HG02623 (cell line): ENCODE data around the gene CDC20B.
"Not testable (repeated sequence)": the region's sequence is repeated elsewhere in the genome, so short reads cannot be mapped to it uniquely, and the experiment has no call there.

Source experiments
- ATAC-seq: cut with Tn5 transposase; IDR thresholded peaks from one replicate; pipeline ENCODE4 v1.9.1; 2021; ENCODE audit warnings: moderate library complexity; ENCODE audit not compliant: unreplicated experiment

The CDC20B gene

GRCh38 chr5:55104946-55105701 lies 67.9 kb downstream of the CDC20B start:
- no peak for ATAC-seq

DNA sequence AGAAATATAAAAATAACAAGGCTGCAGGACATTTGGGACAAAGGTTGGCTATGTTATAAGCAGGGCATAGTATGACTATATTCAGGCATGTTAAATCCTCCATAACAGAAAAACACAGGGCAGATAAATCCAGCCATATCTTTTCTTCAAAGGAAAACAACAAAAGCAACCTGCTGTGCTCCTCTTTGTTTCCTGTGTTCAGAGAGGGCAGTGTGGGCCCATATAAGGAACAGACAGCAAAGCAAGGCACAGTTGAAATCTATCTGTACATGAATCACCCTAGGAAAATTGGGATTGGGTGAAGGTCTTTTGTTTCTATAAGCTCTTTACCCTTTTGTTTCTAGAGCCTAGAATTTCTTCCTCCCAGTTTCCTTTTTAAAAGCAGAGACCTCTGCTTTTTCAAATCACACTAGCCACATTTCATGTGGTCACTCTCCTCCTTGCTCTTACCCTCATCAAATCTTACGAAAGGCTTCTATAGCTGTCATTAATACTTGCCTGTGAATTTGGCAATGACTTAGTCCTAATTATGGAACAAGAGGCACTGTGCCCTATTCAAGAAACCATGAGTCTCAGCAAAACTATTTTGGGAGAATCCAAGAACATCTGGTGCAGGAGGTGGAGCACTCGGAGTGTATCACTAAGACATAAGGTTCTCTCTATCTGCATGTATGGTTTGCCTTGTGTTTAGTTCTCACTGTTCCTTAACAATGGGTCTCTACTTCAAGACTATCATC lies 68.8 kb downstream of the CDC20B start:
- no peak for ATAC-seq

GRCh38 chr5:55102348-55102747 lies 70.6 kb downstream of the CDC20B start, which contains the start of gene GZMA:
Gene GZMA, plus strand, starts transcription at chr5:55102646. Its CDS starts 37 bp downstream, at chr5:55102683.
- ATAC-seq, result no peak

DNA sequence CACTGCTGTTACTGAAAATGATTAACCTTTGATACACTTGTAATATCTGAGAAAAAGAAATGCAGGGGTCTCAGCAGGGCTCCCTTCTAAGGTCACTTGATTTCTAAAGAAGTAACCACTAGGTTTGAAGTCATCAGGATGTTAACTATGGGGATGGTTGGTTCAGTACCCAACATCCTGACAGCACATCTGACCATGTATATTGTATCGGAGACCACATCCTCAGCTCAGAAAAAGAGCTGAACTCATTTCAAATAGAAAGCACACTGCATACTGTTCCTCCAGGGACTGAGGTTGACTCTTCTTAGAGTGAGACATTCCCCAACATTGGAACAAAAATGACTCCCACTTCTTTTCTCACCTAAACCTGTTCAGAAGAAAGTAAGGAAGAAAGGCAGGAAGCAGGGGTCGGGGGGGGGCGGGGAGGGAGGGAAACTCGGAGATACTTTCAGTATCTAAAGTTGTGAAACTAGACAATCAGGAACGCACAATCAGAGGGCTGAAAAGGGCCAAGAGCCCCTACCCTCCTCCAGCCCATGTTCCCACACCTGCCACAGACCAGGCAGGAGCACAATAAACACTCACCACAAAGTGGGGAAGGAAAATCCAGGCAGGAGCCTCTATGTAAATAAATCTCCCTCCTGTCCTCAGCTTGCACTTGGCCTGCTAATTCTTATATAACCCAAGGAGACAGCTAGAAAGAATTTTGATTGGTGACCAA lies 71.3 kb downstream of the CDC20B start:
- ATAC-seq, result no peak

GRCh38 chr5:55101148-55101547 lies 71.8 kb downstream of the CDC20B start:
- not testable (repeated sequence) for ATAC-seq

GRCh38 chr5:55096861-55097260 lies 76.1 kb downstream of the CDC20B start:
- ATAC-seq, result no peak

- no peak for ATAC-seq
Measured at GRCh38 chr5:55096182-55096581, 76.8 kb downstream of the CDC20B start.

GRCh38 chr5:55091011-55091410 lies 82.0 kb downstream of the CDC20B start:
- not testable (repeated sequence) for ATAC-seq

DNA sequence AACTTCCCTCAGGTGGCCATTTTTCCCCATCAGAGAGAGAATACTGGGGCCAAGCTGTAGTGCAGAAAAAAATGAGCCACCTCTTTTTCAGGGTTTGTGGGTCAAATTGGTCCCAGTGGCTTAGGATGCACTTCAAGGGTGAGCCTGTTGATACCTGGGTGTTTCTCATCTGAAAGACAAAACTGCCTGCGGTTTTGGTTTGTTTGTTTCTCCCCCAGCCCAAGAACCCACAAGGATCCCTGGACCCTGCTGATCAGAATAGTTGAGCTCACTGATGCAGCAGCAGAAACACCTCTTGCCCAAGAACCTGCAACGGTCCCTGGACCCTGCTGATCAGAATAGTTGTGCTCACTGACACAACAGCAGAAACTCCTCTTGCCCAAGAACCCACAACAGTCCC lies 83.7 kb downstream of the CDC20B start:
- ATAC-seq, result not testable (repeated sequence)

- no peak for ATAC-seq
Measured at GRCh38 chr5:55081541-55081940, 91.4 kb downstream of the CDC20B start.

DNA sequence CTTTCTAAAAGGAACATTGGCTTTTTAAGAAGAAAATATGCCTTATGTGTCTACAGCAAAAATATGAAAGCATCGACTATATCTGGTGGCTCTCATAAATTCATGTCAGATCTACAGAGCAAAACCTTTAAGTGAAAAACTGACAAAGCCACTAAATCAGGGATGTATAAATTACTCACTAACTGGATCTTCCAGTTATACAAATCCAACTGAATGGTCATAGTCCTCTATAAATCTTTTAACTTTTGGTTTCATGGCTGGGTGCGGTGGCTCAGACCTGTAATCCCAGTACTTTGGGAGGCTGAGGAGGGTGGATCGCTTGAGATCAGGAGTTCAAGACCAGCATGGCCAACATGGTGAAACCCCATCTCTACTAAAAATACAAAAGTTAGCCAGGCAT lies 99.8 kb downstream of the CDC20B start:
- ATAC-seq, result no peak

- ATAC-seq, result no peak
Measured at GRCh38 chr5:55072666-55073065, 100.3 kb downstream of the CDC20B start.

DNA sequence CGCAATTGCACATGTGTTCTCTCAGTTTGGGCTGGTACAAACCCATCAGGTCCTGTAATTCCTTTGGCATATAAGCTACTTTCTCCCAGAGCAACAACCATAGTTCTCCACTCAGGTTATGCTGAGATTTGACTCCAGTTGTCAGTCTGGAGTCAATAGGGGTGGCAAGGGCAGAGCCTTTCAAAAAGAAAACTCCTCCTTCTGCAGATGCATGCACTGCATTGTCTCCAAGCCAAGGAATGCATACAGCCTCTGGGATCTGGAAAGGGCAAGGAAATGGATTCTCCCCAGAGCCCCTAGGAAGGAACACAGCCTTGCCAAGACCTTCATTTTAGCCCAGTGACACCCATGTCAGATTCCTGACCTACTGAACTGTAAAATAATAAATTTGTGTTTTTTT lies 101.6 kb downstream of the CDC20B start:
- ATAC-seq, result no peak

DNA sequence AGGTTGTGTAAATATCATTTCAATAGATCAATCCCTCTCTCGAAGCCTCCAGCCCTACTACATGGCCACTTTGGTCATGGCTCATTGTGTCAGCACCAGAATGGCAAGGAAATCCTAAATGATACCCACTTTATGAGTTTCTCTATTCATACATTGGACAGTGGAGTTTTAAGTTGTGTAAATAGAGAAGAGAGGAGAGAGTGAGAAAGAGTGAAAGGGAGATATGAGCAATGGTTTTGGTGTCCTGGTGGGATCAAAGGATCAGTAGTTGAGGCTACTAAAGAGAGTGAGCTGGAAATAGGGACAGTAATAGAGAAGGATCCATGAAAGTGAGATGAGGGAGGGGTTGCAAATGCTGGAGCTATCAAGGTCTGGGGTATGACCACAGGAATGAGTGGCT lies 102.0 kb downstream of the CDC20B start:
- ATAC-seq, result no peak

DNA sequence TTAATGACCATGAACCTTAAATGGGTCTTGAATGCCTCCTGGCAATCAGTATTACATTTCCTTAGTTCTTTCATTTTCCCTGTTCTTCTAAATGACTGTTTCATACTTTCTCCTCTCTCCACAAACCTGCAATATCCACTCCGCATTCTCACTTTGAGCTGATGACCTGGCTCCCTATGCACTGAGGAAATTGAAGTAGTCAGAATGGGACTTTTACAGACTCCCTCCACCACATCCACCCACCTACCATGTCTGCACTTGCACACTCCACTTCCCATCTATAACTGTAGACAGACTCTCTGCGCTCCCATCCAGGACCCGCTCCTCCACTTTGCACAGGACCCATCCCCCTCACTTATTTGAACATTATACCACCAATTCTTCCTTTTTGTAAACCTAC lies 106.7 kb downstream of the CDC20B start:
- no peak for ATAC-seq

- no peak for ATAC-seq
Measured at GRCh38 chr5:55064523-55064922, 108.5 kb downstream of the CDC20B start.

DNA sequence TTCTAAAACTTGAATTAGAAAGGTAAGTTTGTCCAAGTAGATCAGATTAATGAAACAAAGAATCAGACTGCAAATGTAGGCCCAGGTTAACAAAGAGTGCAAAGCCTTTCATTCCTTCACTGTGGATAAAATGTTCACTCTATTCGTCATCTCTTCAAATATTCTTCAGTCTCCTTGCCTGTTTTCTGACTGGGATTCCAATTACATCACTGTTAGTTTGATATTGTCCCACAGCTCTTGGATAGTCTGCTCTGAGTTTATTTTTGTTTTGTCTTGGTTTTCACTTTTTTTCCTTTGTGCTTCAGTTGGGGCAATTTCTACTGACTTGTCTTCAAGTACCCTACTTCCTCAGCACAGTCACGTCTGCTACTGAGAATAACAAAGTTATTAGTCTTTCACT lies 109.1 kb downstream of the CDC20B start:
- no peak for ATAC-seq

GRCh38 chr5:55063220-55063863 lies 109.6 kb downstream of the CDC20B start:
- no peak for ATAC-seq
